ENCODE measurements around the gene VEGFA. TPM values are rescaled to one million over a fixed set of nuclear protein-coding genes. Genes with fewer than 3 reads are reported as not detected.

Gene VEGFA
- polyA plus RNA-seq, 1 donor from 2014 or later, result 7.3 TPM

GRCh38 chr6:43796168-43796567, 26.2 kb downstream of the VEGFA start:
- no peaks in the 10 kb centered on the region for H3K9me2 ChIP-seq (ENCODE audit: insufficient read depth, low read length)
- H3K9me3 ChIP-seq (ENCODE audit: low read length), result no peaks in the 10 kb centered on the region
- no peaks in the 10 kb centered on the region for H3F3A ChIP-seq (ENCODE audit: insufficient read depth, low read length, poor library complexity, severe bottlenecking)
- no peak overlapping the region for H3K27ac ChIP-seq (ENCODE audit: low read length)
- H3K27me3 ChIP-seq (ENCODE audit: insufficient read depth, low read depth, low read length), result no peaks in the 10 kb centered on the region
- H3K4me3 ChIP-seq (ENCODE audit: low read length), result no peak overlapping the region
- H3K4me2 ChIP-seq (ENCODE audit: low read length), result no peak overlapping the region
- no peak for TF ChIP-seq RAD21 (conservative IDR thresholded peaks at IDR 0.05)
- no peak for TF ChIP-seq EP300 (conservative IDR thresholded peaks at IDR 0.05; ENCODE audit: poor library complexity, severe bottlenecking)
- TF ChIP-seq SMC3 (conservative IDR thresholded peaks at IDR 0.05; ENCODE audit: poor library complexity), result no peak
- no peak for TF ChIP-seq CTCF (IDR thresholded peaks at IDR 0.05; ENCODE audit: poor library complexity, severe bottlenecking)
- H4K20me1 ChIP-seq (ENCODE audit: insufficient read depth), result no peaks in the 10 kb centered on the region
- no peak overlapping the region for H2AFZ ChIP-seq (ENCODE audit: low read depth, low read length)
- no peaks in the 10 kb centered on the region for H3K36me3 ChIP-seq (ENCODE audit: insufficient read depth, low read length)
- no peak overlapping the region for H3K9ac ChIP-seq (ENCODE audit: low read length)
- no peaks in the 10 kb centered on the region for H3K79me2 ChIP-seq (replicated peaks; ENCODE audit: insufficient read depth, low read length)

- no peak overlapping the region for H2AFZ ChIP-seq (ENCODE audit: low read depth, low read length)
- no peaks in the 10 kb centered on the region for H3K27me3 ChIP-seq (ENCODE audit: insufficient read depth, low read depth, low read length)
- no peaks in the 10 kb centered on the region for H3K79me2 ChIP-seq (replicated peaks; ENCODE audit: insufficient read depth, low read length)
- H3K4me2 ChIP-seq (ENCODE audit: low read length), result no peak overlapping the region
- no peak overlapping the region for H3K4me3 ChIP-seq (ENCODE audit: low read length)
- no peaks in the 10 kb centered on the region for H3F3A ChIP-seq (ENCODE audit: insufficient read depth, low read length, poor library complexity, severe bottlenecking)
- no peak overlapping the region for H3K9ac ChIP-seq (ENCODE audit: low read length)
- no peak overlapping the region for H3K27ac ChIP-seq (ENCODE audit: low read length)
- H4K20me1 ChIP-seq (ENCODE audit: insufficient read depth), result no peaks in the 10 kb centered on the region
- H3K9me3 ChIP-seq (ENCODE audit: low read length), result no peaks in the 10 kb centered on the region
- no peaks in the 10 kb centered on the region for H3K9me2 ChIP-seq (ENCODE audit: insufficient read depth, low read length)
- TF ChIP-seq MXI1 (conservative IDR thresholded peaks at IDR 0.05; ENCODE audit: poor library complexity, severe bottlenecking) (no peak), CTCF (IDR thresholded peaks at IDR 0.05; ENCODE audit: poor library complexity, severe bottlenecking) (no peak), TAF1 (IDR thresholded peaks at IDR 0.05; ENCODE audit: low read depth) (no peak), REST (IDR thresholded peaks at IDR 0.05; ENCODE audit: borderline replicate concordance) (no peak), EP300 (conservative IDR thresholded peaks at IDR 0.05; ENCODE audit: poor library complexity, severe bottlenecking) (no peak), RAD21 (conservative IDR thresholded peaks at IDR 0.05) (no peak), EZH2 (IDR thresholded peaks at IDR 0.05; ENCODE audit: borderline replicate concordance, insufficient read depth, low read length, poor library complexity, severe bottlenecking) (no peak)
- no peaks in the 10 kb centered on the region for H3K36me3 ChIP-seq (ENCODE audit: insufficient read depth, low read length)
These were observed 27.2 kb downstream of the VEGFA start for GRCh38 chr6:43796903-43797890.

Measured in neural cell (in vitro differentiated cells).